Keratinocyte (primary cell): ENCODE measurements around the gene CEP126. TPM values are rescaled to one million over a fixed set of nuclear protein-coding genes. Genes with fewer than 3 reads are reported as not detected.

ENCODE experiments used
- DNase-seq: peaks from one replicate; pipeline ENCODE4 v3.0.0-alpha.2; 2011; ENCODE audit warnings: low read depth, missing footprints, low spot score
- FAIRE-seq: peaks from 2 replicates; lab custom pipeline; 2011; peaks lifted over from hg19 to GRCh38; lab: Jason Lieb, UNC
- H2AFZ ChIP-seq: 2 replicates; pipeline ENCODE4 v1.6.0; 2012; ENCODE audit warnings: low read length, control low read depth, inconsistent platforms; ENCODE audit not compliant: control insufficient read depth
- H3K27ac ChIP-seq: 2 replicates; pipeline ENCODE4 v1.5.1; 2011; ENCODE audit warnings: low read length; ENCODE audit not compliant: control insufficient read depth, insufficient read depth
- H3K27me3 ChIP-seq: 3 replicates; pipeline ENCODE4 v1.6.0; 2011; ENCODE audit warnings: low read length; ENCODE audit not compliant: control insufficient read depth, insufficient read depth; ENCODE audit errors: extremely low read depth
- H3K36me3 ChIP-seq, 2 experiments: 2 replicates in 1 of 2; 3 replicates in 1 of 2; pipeline ENCODE4 v1.5.1; 2011; ENCODE audit warnings: low read length in 2 of 2, mild to moderate bottlenecking in 1 of 2; ENCODE audit not compliant: control insufficient read depth in 2 of 2, insufficient read depth in 2 of 2; ENCODE audit errors: extremely low read depth in 1 of 2
- H3K4me1 ChIP-seq: 3 replicates; pipeline ENCODE4 v1.5.1; 2011; ENCODE audit warnings: low read length; ENCODE audit not compliant: control insufficient read depth, insufficient read depth; ENCODE audit errors: extremely low read depth
- H3K4me2 ChIP-seq: 3 replicates; pipeline ENCODE4 v1.6.0; 2011; ENCODE audit warnings: low read depth, low read length; ENCODE audit not compliant: control insufficient read depth, insufficient read depth; ENCODE audit errors: extremely low read depth
- H3K4me3 ChIP-seq, 3 experiments: fragments of 200-600 bp in 1 of 3; sonication (generic) in 1 of 3; 2 replicates in 2 of 3; 3 replicates in 1 of 3; pipeline ENCODE4 v1.5.1; 2011 to 2016; ENCODE audit warnings: low read length in 3 of 3, mild to moderate bottlenecking in 3 of 3, control low read depth in 2 of 3, inconsistent platforms in 1 of 3, low read depth in 1 of 3, mixed read lengths in 1 of 3, mixed run types in 1 of 3, moderate library complexity in 1 of 3; ENCODE audit not compliant: control insufficient read depth in 2 of 3, insufficient read depth in 2 of 3; ENCODE audit errors: extremely low read depth in 1 of 3
- H3K79me2 ChIP-seq: 2 replicates; pipeline ENCODE4 v1.6.0; 2012; ENCODE audit warnings: low read length; ENCODE audit not compliant: control insufficient read depth, insufficient read depth
- H3K9ac ChIP-seq: 3 replicates; pipeline ENCODE4 v1.6.0; 2011; ENCODE audit warnings: low read length; ENCODE audit not compliant: control insufficient read depth, insufficient read depth; ENCODE audit errors: extremely low read depth
- H3K9me1 ChIP-seq: 3 replicates; pipeline ENCODE4 v1.6.0; 2011; ENCODE audit warnings: low read length; ENCODE audit not compliant: control insufficient read depth, insufficient read depth; ENCODE audit errors: extremely low read depth
- H3K9me3 ChIP-seq: 2 replicates; pipeline ENCODE4 v1.5.1; 2012; ENCODE audit warnings: low read depth, low read length; ENCODE audit not compliant: control insufficient read depth
- H4K20me1 ChIP-seq: 3 replicates; pipeline ENCODE4 v1.6.0; 2011; ENCODE audit warnings: low read length; ENCODE audit not compliant: control insufficient read depth, insufficient read depth; ENCODE audit errors: extremely low read depth
- EZH2 ChIP-seq: IDR thresholded peaks from one replicate; pipeline ENCODE4 v1.6.1; 2012; ENCODE audit warnings: inconsistent platforms, mild to moderate bottlenecking, low read length, moderate library complexity
- dilution Hi-C: fragments of 300-500 bp; cut with MboI; formaldehyde crosslinking; loops from one replicate; pipeline ENCODE4 v1.7.0; 2020; ENCODE audit warnings: low sequenced_read_pairs; ENCODE audit not compliant: extremely low pct_ligation_motif_present
- polyA plus RNA-seq, 5 experiments: library from polyadenylated mRNA; depleted of rRNA in 3 of 5; stranded (reverse) in 3 of 5; stranded (forward) in 1 of 5; unstranded in 1 of 5; fragments of >200 nt; gene quantifications; 1 replicate in 1 of 5; 2 replicates in 3 of 5; 3 replicates in 1 of 5; pipeline versions ENCODE4 v1.2.1 to v1.2.3, GENCODE V29; 2011 to 2012; ENCODE audit warnings: missing spikeins in 2 of 5, low read depth in 1 of 5, low replicate concordance in 1 of 5
- TF ChIP-seq, protein P1 (sequence below), 3 experiments: IDR thresholded peaks in 1 of 3; conservative IDR thresholded peaks in 1 of 3; optimal IDR thresholded peaks in 1 of 3; 2 replicates in 2 of 3; 3 replicates in 1 of 3; pipeline versions ENCODE3 to v1.5.1; 2011; ENCODE audit warnings: low read length in 3 of 3, mild to moderate bottlenecking in 3 of 3, moderate library complexity in 2 of 3, control low read depth in 1 of 3, inconsistent platforms in 1 of 3; ENCODE audit not compliant: insufficient read depth in 2 of 3; ENCODE audit errors: extremely low read depth in 1 of 3

Gene CEP126
- polyA plus RNA-seq, 1 donor (not counting 4 experiments of a cell fraction or from before 2014, with no cell fraction given) = 3.4 TPM

DNA sequence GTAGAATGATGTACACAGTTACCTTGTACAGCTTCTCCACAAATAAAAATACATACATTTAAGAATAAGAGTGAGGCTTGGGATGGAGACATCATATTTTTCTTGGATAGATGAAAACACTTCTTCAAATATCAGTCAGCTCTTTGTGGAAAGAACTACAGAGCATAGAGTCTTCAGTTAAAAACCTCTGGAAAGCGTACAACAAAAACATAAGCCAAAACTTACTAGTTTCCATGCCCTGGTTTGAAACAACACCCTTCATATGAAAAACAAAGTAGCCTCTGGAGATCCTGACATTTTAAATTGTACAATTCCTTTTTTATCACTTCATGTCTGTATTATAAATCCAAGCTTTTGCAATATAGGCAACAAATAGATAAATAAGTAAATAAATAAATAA is 7.0 kb upstream of the CEP126 start:
- Histone ChIP-seq H2AFZ (no peak overlapping the region), H3K27me3 (no peaks in the 10 kb centered on the region), H3K9me3 (no peaks in the 10 kb centered on the region), H3K27ac (no peak overlapping the region), H3K36me3 (no peaks in the 10 kb centered on the region), H3K9ac (no peak overlapping the region), H3K9me1 (no peaks in the 10 kb centered on the region), H3K79me2 (no peaks in the 10 kb centered on the region), H4K20me1 (no peaks in the 10 kb centered on the region), H3K4me1 (peaks cover 3% of the 10 kb centered on the region), H3K4me3 (no peak overlapping the region), H3K4me2 (no peak overlapping the region)
- TF ChIP-seq EZH2 = no peak
- TF ChIP-seq, protein P1, sequence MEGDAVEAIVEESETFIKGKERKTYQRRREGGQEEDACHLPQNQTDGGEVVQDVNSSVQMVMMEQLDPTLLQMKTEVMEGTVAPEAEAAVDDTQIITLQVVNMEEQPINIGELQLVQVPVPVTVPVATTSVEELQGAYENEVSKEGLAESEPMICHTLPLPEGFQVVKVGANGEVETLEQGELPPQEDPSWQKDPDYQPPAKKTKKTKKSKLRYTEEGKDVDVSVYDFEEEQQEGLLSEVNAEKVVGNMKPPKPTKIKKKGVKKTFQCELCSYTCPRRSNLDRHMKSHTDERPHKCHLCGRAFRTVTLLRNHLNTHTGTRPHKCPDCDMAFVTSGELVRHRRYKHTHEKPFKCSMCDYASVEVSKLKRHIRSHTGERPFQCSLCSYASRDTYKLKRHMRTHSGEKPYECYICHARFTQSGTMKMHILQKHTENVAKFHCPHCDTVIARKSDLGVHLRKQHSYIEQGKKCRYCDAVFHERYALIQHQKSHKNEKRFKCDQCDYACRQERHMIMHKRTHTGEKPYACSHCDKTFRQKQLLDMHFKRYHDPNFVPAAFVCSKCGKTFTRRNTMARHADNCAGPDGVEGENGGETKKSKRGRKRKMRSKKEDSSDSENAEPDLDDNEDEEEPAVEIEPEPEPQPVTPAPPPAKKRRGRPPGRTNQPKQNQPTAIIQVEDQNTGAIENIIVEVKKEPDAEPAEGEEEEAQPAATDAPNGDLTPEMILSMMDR (optimal IDR thresholded peaks at IDR 0.05 in 1 of 3, IDR thresholded peaks at IDR 0.05 in 1 of 3, conservative IDR thresholded peaks at IDR 0.05 in 1 of 3; ENCODE audit: extremely low read depth in 1 of 3, insufficient read depth in 2 of 3, low read length in 3 of 3) = no peak
- FAIRE-seq (no peak), DNase-seq (no peak)
- dilution Hi-C loops = no loop called here

GRCh38 chr11:101909087-101909486 is 5.7 kb upstream of the CEP126 start:
- dilution Hi-C loops = no loop called here
- no peak for FAIRE-seq
- H3K79me2 ChIP-seq = no peaks in the 10 kb centered on the region

More at GRCh38 chr11:101909087-101909486, 5.7 kb upstream of the CEP126 start:
- no peak overlapping the region for H3K4me3 ChIP-seq
- no peak overlapping the region for H3K9ac ChIP-seq
- no peaks in the 10 kb centered on the region for H3K27me3 ChIP-seq
- H3K27ac ChIP-seq = no peak overlapping the region
- H3K36me3 ChIP-seq = no peaks in the 10 kb centered on the region
- H3K4me1 ChIP-seq = peaks cover 3% of the 10 kb centered on the region
- H4K20me1 ChIP-seq = no peaks in the 10 kb centered on the region
- TF ChIP-seq, protein P1 (optimal IDR thresholded peaks at IDR 0.05 in 1 of 3, IDR thresholded peaks at IDR 0.05 in 1 of 3, conservative IDR thresholded peaks at IDR 0.05 in 1 of 3; ENCODE audit: extremely low read depth in 1 of 3, insufficient read depth in 2 of 3, low read length in 3 of 3) = no peak
- TF ChIP-seq EZH2 = no peak
- no peaks in the 10 kb centered on the region for H3K9me1 ChIP-seq
- H3K4me2 ChIP-seq = no peak overlapping the region
- no peak for DNase-seq
- H2AFZ ChIP-seq = no peak overlapping the region
- H3K9me3 ChIP-seq = no peaks in the 10 kb centered on the region
